Measurements from ENCODE around the gene ARMC3.
"Not testable (repeated sequence)": the region's sequence is repeated elsewhere in the genome, so short reads cannot be mapped to it uniquely, and the experiment has no call there.

Gene ARMC3

DNA sequence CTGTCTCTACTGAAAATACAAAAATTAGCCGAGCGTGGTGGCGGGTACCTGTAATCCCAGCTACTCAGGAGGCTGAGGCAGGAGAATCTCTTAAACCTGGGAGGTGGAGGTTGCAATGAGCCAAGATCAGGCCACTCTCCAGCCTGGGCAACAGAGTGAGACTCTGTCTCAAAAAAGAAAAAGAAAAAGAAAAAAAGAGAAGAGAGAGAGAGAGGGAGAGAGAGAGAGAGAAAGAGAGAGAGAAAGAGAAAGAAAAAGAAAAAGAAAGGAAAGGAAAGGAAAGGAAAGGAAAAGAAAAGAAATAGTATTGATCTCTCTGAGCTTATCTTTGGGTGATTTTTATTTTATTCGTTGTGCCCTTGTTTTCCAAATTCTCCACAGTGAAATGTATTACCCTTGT is 1.2 kb downstream of the ARMC3 start:
- DNase-seq (ENCODE audit: low spot score) = not testable (repeated sequence)

DNA sequence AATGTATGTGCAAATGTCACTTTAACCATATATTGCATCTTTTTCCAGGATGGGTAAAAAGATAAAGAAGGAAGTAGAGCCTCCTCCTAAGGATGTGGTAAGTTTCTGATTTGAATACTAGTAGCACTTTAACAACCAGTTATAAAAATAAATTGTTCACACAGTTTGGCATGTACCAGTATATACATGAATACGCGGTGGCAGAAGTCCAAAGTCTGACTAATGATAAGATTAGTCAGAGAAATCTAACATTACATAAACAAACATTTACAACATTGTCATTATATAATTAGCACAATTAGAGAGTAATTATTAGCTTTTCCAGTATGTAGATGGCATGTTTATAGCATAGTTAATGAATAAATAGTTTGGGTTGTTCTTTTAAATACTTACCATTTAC is 4.1 kb downstream of the ARMC3 start:
- no peak for DNase-seq (ENCODE audit: low spot score)

DNA sequence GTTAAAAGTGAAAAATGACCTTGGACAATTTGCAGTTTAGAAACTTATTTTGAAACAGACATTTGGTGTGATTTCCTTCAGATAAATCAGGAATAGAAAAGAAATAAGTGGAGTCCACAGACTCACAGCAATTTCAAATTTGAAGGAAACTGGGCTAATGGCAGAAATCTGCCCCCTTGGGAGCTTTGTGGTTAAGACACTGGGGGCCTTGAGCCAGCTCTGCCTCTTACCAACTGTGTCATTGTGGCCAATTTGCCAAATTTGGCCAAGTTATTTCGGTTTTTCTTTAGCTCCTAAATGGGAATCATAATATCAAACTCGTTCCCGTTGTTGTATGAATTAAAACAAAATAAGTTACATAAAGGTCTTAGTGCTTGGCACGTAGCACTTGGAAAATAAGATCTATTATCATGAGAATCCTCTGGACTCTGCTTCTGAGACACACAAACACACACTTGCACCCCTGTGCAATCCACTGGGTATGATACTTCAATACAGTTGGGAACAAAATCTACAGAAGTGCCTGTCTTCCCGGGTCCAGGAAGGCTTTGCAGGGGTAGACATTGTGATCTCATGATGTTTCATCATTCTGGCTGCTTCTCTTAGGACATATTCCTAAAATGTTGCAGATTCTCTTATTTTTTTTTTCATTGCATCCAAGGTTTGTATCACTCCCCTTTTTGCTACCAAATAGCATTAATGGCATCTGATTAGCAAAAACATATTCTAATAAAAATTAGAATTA is 4.9 kb downstream of the ARMC3 start:
- DNase-seq (ENCODE audit: low spot score) = no peak

DNA sequence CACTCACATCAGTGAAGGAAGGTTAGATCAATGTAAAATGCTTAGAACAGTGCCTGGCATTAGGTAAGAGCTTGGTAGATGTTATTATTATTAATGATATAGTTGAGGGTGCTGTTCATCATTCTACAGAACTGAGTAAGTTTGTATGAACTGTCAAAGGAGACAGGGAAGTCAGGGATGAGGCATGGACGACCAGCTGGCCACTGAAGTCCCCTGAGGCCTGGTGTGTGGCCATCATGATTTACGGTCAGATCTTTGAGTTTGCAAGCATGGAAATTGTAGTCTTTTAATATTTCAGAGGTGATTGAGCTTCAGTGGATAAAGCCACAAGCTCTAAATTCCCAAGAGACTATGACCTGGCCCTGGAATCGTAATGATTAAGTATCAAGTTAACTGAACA is 6.9 kb downstream of the ARMC3 start:
- no peak for DNase-seq (ENCODE audit: low spot score)

DNA sequence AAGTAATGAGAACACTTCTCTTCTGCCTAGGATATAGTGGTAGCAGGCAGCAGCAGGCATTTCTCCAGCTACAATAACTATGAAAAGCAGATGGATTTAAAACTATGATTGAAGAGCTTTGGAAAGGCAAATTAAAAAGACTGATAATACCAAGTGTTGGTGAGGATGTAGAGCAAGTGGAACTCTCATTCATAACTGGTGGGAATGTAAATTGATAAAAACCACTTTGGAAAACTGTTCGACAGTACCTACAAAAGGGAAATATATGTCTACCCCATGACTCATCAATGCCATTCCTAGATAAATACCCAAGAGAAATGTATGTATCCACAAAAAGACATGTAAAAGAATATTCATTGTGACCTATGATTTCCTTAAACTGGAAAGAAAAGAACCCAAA is 14.6 kb downstream of the ARMC3 start:
- no peak for DNase-seq (ENCODE audit: low spot score)

DNA sequence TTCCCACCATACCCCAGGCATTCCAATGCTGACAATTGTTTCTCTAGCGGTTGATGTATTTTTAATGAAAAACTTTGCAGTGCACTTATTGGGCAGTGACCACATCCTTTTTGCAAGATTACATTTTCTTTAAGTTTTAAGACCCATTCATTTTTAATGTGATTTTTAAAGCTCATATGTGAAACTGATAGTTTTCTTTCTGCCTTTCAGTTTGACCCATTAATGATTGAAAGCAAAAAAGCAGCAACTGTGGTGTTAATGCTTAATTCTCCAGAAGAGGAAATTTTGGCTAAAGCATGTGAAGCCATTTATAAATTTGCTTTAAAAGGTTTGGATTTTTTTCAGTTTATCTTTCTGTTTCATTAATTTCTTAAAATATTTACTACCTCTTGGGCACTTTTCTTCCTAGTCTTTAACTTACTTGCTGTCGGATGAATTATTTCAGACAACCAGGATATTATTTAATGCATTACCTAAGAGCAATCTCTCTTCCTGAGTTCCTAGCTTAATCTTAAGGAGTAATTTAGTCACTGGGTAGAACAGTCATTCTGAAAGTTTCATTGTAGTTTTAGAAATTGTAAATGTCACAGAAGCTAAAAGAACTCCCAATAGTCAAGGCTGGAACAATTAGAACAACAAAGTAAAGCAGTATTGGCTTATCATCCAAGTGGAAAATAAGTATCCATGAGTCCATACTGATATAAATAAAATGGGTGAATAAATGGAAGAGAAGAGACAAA is 18.3 kb downstream of the ARMC3 start:
- no peak for DNase-seq (ENCODE audit: low spot score)

DNA sequence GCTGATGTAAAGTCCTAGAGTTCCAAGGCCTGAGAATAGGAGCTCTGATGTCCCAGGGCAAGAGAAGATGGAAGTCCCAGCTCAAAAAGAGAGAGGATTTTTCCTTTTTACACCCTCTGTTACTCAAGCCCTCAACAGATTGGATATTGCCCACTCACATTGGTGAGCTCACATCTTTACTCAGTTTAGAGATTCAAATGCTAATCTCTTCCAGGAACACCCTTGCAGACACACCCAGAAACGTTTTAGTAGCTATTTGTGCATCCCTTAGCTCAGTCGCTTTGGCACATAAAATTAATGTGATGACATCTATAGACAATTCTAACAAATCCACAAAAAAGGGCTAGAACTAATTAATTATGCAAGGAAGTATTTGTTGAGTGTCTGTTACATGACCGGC is 27.1 kb downstream of the ARMC3 start:
- no peak for DNase-seq (ENCODE audit: low spot score)

DNA sequence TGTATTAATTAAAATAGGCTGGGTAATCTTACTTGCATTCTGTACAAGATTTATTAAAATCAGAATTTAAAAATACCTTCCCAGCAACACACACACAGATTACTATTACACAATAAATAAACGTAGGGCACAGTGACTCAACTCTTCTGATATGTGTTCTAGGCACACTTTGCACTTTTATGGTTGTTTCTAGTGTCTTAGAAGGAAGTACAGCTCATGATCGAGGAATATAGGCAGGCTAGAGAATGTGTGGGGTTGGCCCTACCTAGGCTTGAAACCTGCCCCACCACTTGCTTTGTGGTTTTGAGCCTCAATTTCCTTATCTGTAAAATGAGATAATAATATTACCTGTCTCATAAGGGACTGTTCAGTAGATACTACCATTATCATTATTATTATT is 30.5 kb downstream of the ARMC3 start:
- DNase-seq (ENCODE audit: low spot score) = no peak

DNA sequence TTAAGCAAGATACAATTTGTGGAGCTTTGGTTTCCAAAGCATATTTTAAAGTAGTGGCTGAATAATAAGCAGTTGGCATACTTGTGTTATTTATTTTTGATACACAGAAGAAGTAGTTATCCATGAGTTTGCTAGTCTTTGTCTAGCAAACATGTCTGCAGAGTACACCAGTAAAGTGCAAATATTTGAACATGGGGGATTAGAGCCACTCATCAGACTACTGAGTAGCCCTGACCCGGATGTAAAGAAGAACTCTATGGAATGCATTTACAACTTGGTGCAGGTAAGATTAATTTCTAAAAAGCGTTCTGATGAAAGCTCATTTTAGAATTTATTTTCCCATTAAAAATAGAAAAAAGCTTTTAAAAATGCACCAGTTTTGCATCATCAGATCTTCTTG is 31.4 kb downstream of the ARMC3 start:
- DNase-seq (ENCODE audit: low spot score) = no peak

DNA sequence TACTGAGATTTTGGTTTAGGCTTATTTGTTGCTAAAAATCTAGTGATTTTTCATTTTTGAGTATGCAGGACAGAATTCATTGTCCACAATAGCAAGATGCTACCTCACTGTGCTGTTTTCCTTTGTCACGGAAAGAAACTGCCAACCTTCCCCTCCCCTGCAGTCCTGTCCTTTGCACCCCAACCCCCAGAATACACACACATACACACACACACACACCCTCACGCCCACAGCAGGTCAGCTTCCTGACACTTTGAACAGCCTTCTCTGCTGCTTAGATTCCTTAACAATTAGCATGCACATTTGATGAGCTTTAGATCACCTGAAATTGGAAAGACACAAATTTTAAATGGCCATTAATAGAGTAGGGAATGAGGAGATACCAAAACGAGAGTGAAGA is 32.1 kb downstream of the ARMC3 start:
- no peak for DNase-seq (ENCODE audit: low spot score)

DNA sequence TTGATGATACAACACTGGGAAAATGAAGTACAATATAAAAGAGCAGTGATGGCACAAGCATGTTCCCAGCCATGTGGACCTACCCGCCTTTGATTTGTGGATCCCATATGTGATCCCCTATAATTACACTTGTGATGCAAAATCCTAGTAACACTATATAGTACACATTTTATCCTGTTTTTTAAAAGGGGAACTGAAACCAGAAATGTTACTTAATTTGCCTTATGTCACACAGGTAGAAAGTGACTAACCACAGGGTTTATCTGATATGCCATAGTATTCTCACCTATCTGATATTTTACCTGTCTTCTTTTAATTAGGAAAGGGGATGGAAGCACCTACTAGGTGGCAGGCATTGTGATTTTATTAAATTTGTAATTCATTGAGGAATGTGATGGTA is 35.0 kb downstream of the ARMC3 start:
- no peak for DNase-seq (ENCODE audit: low spot score)

DNA sequence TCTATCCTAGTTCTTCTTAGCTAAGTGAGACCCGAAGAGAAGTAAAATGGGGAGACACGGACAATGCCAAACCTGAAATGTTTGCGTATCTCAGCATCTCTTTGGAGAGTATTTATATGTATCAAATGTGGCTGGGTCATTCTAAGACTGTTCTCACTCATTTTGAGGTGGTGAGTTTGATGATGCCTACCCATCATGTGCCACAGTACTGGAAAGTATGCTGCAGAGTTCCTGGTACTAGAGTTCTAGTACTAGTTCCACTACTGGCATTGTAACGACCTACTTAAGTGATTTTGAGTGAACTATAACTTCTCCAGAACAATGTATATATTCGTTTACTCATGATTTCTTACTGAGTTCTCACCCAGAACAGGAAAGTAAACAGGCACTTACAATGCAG is 41.9 kb downstream of the ARMC3 start:
- DNase-seq (ENCODE audit: low spot score) = no peak

DNA sequence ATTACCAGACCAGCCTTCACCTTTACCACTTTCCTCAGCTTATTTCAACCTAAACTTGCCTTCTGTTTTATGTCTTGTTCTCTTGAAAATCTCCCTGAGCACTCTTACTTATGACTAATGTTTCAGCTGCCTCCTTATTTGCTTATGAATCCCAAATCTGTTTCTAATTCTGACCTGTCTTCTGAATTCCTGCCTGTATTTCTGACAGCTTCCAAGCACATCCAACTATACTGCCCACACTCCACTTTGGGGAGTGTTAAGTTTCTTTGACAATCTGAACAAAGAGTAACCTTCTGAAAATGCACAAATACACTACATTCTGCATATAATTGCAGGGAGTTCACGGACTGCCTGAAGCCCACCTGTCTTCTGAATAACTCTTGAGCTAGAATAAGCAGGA is 48.7 kb downstream of the ARMC3 start:
- no peak for DNase-seq (ENCODE audit: low spot score)

DNA sequence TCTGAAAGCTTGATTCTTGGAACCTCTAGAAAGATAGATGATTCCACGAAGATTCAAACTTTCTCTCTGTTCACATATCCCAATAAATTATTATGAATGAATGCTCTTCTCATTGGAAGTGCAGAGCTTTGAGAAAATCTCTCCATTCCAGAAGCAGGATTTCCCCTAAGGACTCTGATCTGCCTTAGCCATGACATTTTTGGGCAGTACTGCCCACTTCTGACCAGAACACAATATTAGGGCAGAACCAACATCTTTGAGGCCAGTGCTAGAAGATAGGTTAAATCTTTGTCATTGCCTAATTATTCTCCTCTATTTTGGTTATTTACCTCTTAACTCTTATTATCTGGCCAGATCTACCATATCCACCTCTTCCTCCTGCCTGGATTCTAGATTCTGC is 49.9 kb downstream of the ARMC3 start:
- DNase-seq (ENCODE audit: low spot score) = no peak

DNA sequence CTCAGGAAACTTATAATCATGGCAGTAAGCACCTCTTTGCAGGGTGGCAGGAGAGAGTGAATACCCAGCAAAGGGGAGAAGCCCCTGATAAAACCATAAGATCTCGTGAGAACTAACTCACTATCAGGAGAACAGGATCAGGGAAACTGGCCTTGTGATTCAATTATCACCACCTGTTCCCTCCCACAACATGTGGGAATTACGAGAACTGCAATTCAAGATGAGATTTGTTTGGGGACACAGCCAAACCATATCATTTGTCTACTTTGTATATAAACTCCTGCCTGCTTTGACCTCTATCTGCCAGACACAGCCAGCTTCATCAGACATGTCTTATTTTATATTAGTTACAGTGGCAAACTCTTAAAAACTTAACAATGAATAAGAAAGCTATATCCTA is 50.4 kb downstream of the ARMC3 start:
- DNase-seq (ENCODE audit: low spot score) = no peak

DNA sequence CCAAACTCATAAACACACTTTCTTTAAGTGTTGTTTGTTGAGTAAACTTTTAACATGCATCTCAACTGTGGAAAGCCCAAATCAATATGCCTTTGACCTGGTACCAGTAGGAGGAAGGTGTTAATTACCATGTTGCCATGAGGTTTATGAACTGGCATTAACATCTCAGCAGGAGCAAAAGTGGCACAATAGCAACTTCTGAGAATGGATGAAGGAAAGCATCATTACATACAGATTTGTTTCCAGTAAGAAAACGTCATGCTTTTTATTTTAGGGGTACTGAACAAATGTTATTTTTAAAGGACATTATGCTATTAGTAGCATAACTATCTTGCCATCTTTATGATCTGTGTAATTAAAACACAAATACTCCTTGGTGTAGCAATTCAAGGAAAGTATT is 51.1 kb downstream of the ARMC3 start:
- DNase-seq (ENCODE audit: low spot score) = no peak

DNA sequence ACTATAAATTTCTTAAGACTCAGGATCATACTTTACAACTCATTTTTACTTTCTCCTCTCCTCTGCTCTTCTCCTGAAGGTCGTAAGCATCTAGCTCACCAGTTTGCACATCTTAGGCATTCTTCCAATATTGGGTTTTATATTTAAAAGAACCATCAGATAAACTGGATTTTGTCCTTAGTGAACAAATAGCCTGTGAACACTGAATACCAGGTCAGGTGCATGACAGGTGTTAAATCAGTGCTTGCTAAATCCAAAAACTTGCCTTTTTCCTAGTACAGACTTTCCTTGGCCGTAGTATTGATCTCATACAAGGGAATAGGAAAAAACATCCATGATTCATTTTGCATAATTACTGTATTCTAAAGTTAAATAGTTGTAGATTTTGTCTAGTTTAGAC is 53.0 kb downstream of the ARMC3 start:
- DNase-seq (ENCODE audit: low spot score) = no peak

DNA sequence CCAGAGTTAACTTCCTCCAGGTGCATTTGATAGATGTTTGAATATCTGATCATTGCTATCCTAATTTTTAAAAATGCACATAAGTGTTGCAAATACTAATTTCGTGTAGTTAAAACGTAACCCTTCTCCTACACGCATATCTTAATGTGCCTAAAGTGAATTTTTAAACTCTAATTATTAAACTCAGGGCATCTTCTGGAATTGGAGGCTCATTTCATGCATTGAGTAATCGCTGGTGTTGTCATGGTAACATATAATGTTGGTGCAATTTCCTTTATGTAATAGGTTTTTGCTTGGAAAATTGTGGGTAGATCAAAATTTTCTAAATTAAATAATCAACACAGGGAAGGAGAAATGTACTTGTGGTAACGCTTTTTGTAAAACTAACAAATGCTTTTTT is 56.2 kb downstream of the ARMC3 start:
- DNase-seq (ENCODE audit: low spot score) = no peak

DNA sequence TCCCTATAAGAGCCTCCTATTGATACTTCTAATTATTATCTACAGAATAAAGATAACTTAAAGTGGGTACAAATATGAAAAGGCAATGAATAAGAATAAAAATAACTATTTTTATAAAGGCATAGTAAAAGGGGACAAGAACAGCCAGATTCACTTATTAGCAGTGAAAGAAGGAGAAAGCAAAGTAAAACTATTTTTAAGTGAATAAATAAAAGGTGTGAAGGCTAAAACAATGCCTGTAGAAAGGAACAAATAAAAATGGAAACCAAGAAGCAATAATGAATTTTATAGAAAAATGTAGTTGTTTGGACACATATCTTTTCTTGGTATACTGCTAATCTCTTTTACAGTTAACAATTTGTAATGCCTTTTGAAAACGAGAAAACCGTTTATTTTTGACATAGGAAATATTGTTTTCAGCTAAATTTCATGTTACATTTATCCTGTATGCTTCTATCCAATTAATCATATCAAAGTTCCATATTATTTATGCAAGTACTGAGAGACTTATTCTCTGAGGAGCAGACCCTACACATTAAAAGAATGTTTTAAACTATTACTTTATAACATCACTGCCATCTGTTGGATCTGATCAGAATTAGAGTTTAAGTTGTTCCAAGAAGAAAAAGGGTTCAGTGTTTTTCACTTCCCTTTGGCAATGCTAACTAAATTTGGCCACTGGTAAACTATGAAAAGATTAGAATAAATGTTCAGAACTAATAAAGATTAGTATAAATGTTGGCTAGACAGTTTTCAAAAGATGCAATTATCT is 59.1 kb downstream of the ARMC3 start:
- DNase-seq (ENCODE audit: low spot score) = no peak

DNA sequence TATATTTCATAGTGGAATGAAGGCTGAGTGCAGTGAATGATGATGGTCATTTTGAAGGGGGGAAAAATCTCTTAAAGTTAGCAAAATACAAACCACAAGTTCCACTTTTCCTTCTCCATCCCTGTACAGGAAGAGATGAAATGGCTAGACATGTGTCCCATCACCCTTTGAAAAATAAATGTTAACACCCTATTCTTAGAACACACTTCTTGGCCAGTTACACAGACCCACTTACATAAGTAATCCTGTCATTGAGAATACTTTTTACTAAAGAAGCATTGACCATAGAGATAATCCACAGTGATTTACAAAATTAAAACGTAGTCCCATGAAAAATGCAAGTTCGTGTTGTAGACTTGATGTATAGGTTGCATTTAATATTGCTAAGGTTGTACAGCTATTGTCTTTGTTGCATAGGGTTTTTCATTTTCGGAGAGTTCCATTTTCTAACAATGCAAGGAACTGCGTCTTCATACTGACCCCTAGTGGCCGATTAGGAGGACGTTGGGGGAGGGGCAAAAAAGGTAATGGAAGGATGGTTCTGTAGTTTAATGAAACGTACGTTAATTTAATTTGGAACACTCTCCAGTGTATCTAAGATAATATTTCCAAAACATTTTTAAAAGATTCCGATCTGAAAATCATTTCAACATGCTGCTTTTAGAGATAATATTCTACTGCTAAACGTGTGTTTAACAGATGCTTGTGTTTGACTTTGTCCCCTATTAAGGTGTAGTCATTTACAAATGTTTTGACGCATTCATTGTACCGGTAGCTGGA is 60.9 kb downstream of the ARMC3 start:
- DNase-seq (ENCODE audit: low spot score) = peak; percentile 61

DNA sequence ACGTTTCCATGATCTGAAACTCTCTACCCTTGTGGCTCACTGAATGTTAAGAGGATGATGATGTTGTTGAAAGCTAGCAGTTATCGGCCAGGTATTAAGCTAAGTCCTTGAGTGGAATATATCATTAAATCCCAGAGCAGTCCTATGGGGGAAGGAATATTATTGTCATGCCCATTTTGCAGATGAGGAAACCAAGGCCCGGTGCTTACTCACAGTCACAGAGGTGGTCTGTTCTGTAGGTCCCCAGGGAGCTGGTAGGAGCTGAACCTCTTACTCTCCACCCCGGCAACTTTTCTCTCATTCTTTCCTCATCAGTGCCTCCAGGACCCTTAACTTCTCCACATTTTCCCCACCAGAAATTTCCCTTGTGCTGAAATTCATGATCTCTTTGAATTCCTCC is 62.6 kb downstream of the ARMC3 start:
- no peak for DNase-seq (ENCODE audit: low spot score)

DNA sequence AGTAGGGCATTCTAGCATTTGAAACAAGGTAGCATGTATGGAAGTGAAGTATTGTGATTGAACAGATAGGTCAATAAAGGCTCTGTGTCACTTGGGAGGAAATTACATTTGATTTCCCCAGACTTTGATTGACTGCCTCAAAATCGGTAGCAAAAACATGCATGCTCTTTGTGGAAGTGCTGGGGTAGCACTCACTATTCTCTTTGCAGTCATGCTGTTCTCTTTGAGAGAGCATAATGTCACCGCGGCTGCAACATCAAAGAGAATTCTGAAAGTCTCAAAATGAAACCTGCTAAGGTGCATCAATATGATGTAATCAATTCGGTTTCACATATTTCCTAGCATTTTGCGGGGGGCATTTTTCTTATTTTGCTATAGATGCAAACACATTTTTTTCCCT is 64.2 kb downstream of the ARMC3 start:
- DNase-seq (ENCODE audit: low spot score) = no peak

Data from SK-N-DZ (cell line).